Keratinocyte (primary cell): ENCODE measurements around the gene ITGAX. TPM values are rescaled to one million over a fixed set of nuclear protein-coding genes. Genes with fewer than 3 reads are reported as not detected.

Source experiments
- DNase-seq: peaks from one replicate; pipeline ENCODE4 v3.0.0-alpha.2; 2011; ENCODE audit warnings: low read depth, missing footprints, low spot score
- FAIRE-seq: peaks from 2 replicates; lab custom pipeline; 2011; peaks lifted over from hg19 to GRCh38; lab: Jason Lieb, UNC
- H2AFZ ChIP-seq: 2 replicates; pipeline ENCODE4 v1.6.0; 2012; ENCODE audit warnings: low read length, control low read depth, inconsistent platforms; ENCODE audit not compliant: control insufficient read depth
- H3K27ac ChIP-seq: 2 replicates; pipeline ENCODE4 v1.5.1; 2011; ENCODE audit warnings: low read length; ENCODE audit not compliant: control insufficient read depth, insufficient read depth
- H3K27me3 ChIP-seq: 3 replicates; pipeline ENCODE4 v1.6.0; 2011; ENCODE audit warnings: low read length; ENCODE audit not compliant: control insufficient read depth, insufficient read depth; ENCODE audit errors: extremely low read depth
- H3K36me3 ChIP-seq, 2 experiments: 2 replicates in 1 of 2; 3 replicates in 1 of 2; pipeline ENCODE4 v1.5.1; 2011; ENCODE audit warnings: low read length in 2 of 2, mild to moderate bottlenecking in 1 of 2; ENCODE audit not compliant: control insufficient read depth in 2 of 2, insufficient read depth in 2 of 2; ENCODE audit errors: extremely low read depth in 1 of 2
- H3K4me1 ChIP-seq: 3 replicates; pipeline ENCODE4 v1.5.1; 2011; ENCODE audit warnings: low read length; ENCODE audit not compliant: control insufficient read depth, insufficient read depth; ENCODE audit errors: extremely low read depth
- H3K4me2 ChIP-seq: 3 replicates; pipeline ENCODE4 v1.6.0; 2011; ENCODE audit warnings: low read depth, low read length; ENCODE audit not compliant: control insufficient read depth, insufficient read depth; ENCODE audit errors: extremely low read depth
- H3K4me3 ChIP-seq, 3 experiments: fragments of 200-600 bp in 1 of 3; sonication (generic) in 1 of 3; 2 replicates in 2 of 3; 3 replicates in 1 of 3; pipeline ENCODE4 v1.5.1; 2011 to 2016; ENCODE audit warnings: low read length in 3 of 3, mild to moderate bottlenecking in 3 of 3, control low read depth in 2 of 3, inconsistent platforms in 1 of 3, low read depth in 1 of 3, mixed read lengths in 1 of 3, mixed run types in 1 of 3, moderate library complexity in 1 of 3; ENCODE audit not compliant: control insufficient read depth in 2 of 3, insufficient read depth in 2 of 3; ENCODE audit errors: extremely low read depth in 1 of 3
- H3K79me2 ChIP-seq: 2 replicates; pipeline ENCODE4 v1.6.0; 2012; ENCODE audit warnings: low read length; ENCODE audit not compliant: control insufficient read depth, insufficient read depth
- H3K9ac ChIP-seq: 3 replicates; pipeline ENCODE4 v1.6.0; 2011; ENCODE audit warnings: low read length; ENCODE audit not compliant: control insufficient read depth, insufficient read depth; ENCODE audit errors: extremely low read depth
- H3K9me1 ChIP-seq: 3 replicates; pipeline ENCODE4 v1.6.0; 2011; ENCODE audit warnings: low read length; ENCODE audit not compliant: control insufficient read depth, insufficient read depth; ENCODE audit errors: extremely low read depth
- H3K9me3 ChIP-seq: 2 replicates; pipeline ENCODE4 v1.5.1; 2012; ENCODE audit warnings: low read depth, low read length; ENCODE audit not compliant: control insufficient read depth
- H4K20me1 ChIP-seq: 3 replicates; pipeline ENCODE4 v1.6.0; 2011; ENCODE audit warnings: low read length; ENCODE audit not compliant: control insufficient read depth, insufficient read depth; ENCODE audit errors: extremely low read depth
- EZH2 ChIP-seq: IDR thresholded peaks from one replicate; pipeline ENCODE4 v1.6.1; 2012; ENCODE audit warnings: inconsistent platforms, mild to moderate bottlenecking, low read length, moderate library complexity
- dilution Hi-C: fragments of 300-500 bp; cut with MboI; formaldehyde crosslinking; loops from one replicate; pipeline ENCODE4 v1.7.0; 2020; ENCODE audit warnings: low sequenced_read_pairs; ENCODE audit not compliant: extremely low pct_ligation_motif_present
- polyA plus RNA-seq, 5 experiments: library from polyadenylated mRNA; depleted of rRNA in 3 of 5; stranded (reverse) in 3 of 5; stranded (forward) in 1 of 5; unstranded in 1 of 5; fragments of >200 nt; gene quantifications; 1 replicate in 1 of 5; 2 replicates in 3 of 5; 3 replicates in 1 of 5; pipeline versions ENCODE4 v1.2.1 to v1.2.3, GENCODE V29; 2011 to 2012; ENCODE audit warnings: missing spikeins in 2 of 5, low read depth in 1 of 5, low replicate concordance in 1 of 5
- TF ChIP-seq, protein P1 (sequence below), 3 experiments: IDR thresholded peaks in 1 of 3; conservative IDR thresholded peaks in 1 of 3; optimal IDR thresholded peaks in 1 of 3; 2 replicates in 2 of 3; 3 replicates in 1 of 3; pipeline versions ENCODE3 to v1.5.1; 2011; ENCODE audit warnings: low read length in 3 of 3, mild to moderate bottlenecking in 3 of 3, moderate library complexity in 2 of 3, control low read depth in 1 of 3, inconsistent platforms in 1 of 3; ENCODE audit not compliant: insufficient read depth in 2 of 3; ENCODE audit errors: extremely low read depth in 1 of 3

Gene ITGAX
- polyA plus RNA-seq, 1 donor (not counting 4 experiments of a cell fraction or from before 2014, with no cell fraction given) = 0.04 TPM

GRCh38 chr16:31402687-31403086 is 47.7 kb downstream of the ITGAX start:
- Histone ChIP-seq H3K4me1 (no peaks in the 10 kb centered on the region), H3K4me2 (no peak overlapping the region), H3K9ac (no peak overlapping the region), H3K9me1 (no peaks in the 10 kb centered on the region), H3K4me3 (no peak overlapping the region), H4K20me1 (no peaks in the 10 kb centered on the region), H3K27ac (no peak overlapping the region), H3K9me3 (no peaks in the 10 kb centered on the region), H3K27me3 (no peaks in the 10 kb centered on the region), H3K79me2 (no peaks in the 10 kb centered on the region), H3K36me3 (no peaks in the 10 kb centered on the region), H2AFZ (no peak overlapping the region)
- FAIRE-seq = no peak
- dilution Hi-C loops = no loop called here
- TF ChIP-seq, protein P1, sequence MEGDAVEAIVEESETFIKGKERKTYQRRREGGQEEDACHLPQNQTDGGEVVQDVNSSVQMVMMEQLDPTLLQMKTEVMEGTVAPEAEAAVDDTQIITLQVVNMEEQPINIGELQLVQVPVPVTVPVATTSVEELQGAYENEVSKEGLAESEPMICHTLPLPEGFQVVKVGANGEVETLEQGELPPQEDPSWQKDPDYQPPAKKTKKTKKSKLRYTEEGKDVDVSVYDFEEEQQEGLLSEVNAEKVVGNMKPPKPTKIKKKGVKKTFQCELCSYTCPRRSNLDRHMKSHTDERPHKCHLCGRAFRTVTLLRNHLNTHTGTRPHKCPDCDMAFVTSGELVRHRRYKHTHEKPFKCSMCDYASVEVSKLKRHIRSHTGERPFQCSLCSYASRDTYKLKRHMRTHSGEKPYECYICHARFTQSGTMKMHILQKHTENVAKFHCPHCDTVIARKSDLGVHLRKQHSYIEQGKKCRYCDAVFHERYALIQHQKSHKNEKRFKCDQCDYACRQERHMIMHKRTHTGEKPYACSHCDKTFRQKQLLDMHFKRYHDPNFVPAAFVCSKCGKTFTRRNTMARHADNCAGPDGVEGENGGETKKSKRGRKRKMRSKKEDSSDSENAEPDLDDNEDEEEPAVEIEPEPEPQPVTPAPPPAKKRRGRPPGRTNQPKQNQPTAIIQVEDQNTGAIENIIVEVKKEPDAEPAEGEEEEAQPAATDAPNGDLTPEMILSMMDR (optimal IDR thresholded peaks at IDR 0.05 in 1 of 3, IDR thresholded peaks at IDR 0.05 in 1 of 3, conservative IDR thresholded peaks at IDR 0.05 in 1 of 3; ENCODE audit: extremely low read depth in 1 of 3, insufficient read depth in 2 of 3, low read length in 3 of 3) = no peak
- TF ChIP-seq EZH2 = no peak
- DNase-seq = no peak

DNA sequence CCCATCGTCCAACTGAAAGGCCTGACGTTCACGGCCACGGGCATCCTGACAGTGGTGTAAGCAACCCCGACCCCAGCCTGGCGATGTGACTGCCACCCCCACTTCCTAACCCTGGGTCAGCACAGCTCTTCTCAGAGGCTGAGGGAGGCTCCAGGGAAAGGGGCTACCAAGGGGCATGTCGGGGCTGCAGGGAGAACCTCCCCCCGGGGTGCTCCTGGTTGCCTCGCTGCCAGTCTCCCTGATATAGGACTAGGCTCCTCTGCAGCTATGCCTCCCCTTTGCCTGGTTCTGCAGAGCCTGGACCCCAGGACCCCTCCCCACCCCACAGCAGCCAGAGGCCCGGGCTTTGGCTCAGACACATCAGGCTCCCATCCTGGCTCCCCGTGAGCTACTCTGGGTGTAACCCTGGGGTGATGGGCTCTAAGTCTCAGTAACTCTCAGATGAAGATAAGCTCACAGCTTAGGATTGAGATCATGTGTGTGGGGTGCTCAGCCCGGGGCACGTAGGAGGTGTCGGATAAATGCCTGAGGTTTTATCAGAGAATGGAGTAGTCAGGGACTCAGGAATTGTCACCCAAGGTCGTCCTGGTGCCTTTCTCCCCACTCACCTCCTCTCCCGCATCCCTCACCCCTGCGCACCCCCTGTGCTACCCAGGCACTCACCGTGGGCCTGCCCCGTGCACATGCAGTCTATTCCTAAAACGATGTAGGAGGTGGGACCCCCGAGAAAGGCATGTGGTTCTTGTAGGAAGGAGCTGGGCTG is 48.8 kb downstream of the ITGAX start:
- no peak overlapping the region for H3K27ac ChIP-seq
- no peak overlapping the region for H3K4me2 ChIP-seq
- H3K79me2 ChIP-seq = no peaks in the 10 kb centered on the region
- no peak for DNase-seq
- H3K9me3 ChIP-seq = no peaks in the 10 kb centered on the region
- H3K27me3 ChIP-seq = no peaks in the 10 kb centered on the region
- TF ChIP-seq, protein P1 (optimal IDR thresholded peaks at IDR 0.05 in 1 of 3, IDR thresholded peaks at IDR 0.05 in 1 of 3, conservative IDR thresholded peaks at IDR 0.05 in 1 of 3; ENCODE audit: extremely low read depth in 1 of 3, insufficient read depth in 2 of 3, low read length in 3 of 3) = no peak
- no peak for TF ChIP-seq EZH2
- no peaks in the 10 kb centered on the region for H3K36me3 ChIP-seq
- H2AFZ ChIP-seq = no peak overlapping the region
- no peak overlapping the region for H3K9ac ChIP-seq
- FAIRE-seq = no peak
- H4K20me1 ChIP-seq = no peaks in the 10 kb centered on the region
- no peak overlapping the region for H3K4me3 ChIP-seq
- no peaks in the 10 kb centered on the region for H3K9me1 ChIP-seq
- dilution Hi-C loops = no loop called here
- H3K4me1 ChIP-seq = no peaks in the 10 kb centered on the region
